Measurements from ENCODE around the gene OSBPL3.
A peak's percentile ranks its signal among the peaks of the same experiment; 100 is the strongest.

OSBPL3 gene

DNA sequence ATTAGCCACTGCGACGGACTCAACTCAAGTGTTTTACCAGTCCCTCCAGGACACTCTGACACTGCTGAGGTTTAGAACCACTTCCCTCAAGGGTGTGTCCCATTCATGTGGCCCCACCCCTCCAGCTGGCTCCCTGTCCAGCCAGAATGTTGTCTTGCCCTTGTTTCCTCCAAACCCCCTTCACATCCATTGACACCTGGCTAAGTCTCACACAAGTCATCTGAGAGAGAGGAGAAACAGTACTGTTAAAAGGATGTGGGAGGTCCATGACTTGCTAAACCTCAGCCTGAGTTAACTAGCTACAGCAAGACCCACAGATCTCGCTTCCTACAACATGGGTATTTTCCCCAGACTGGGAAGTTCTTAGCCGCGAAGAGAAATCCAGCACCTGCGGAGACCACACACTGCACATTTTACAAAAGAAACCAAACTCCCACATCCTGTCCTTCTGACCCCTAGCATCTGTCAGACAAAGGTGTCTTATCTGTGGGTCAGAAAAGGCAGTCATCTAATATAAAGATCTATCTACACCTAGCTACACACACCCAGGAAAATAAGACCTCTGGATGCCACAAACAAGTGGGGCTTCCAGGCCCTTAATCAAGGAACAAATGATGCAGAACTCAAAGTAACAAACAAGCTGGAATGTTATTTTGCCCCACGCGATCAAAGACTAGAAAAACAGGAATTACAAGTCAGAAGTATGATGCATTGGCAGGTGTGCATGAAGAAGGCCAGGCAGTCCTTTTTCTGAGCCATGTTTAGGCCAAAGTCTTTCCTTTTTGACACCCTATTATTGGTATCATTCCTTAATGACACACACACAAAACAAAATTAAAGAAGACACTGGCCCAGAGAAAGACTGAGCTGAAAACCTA lies 13.9 kb downstream of the OSBPL3 start:
- no peak overlapping the region for H3K4me3 ChIP-seq (ENCODE audit: low read depth, low read length)
- TF ChIP-seq MYC (IDR thresholded peaks at IDR 0.05; ENCODE audit: low read depth, low read length) (no peak), POLR2A (IDR thresholded peaks at IDR 0.05; ENCODE audit: extremely low read depth, insufficient read length) (no peak)
- TF ChIP-seq, protein P1, sequence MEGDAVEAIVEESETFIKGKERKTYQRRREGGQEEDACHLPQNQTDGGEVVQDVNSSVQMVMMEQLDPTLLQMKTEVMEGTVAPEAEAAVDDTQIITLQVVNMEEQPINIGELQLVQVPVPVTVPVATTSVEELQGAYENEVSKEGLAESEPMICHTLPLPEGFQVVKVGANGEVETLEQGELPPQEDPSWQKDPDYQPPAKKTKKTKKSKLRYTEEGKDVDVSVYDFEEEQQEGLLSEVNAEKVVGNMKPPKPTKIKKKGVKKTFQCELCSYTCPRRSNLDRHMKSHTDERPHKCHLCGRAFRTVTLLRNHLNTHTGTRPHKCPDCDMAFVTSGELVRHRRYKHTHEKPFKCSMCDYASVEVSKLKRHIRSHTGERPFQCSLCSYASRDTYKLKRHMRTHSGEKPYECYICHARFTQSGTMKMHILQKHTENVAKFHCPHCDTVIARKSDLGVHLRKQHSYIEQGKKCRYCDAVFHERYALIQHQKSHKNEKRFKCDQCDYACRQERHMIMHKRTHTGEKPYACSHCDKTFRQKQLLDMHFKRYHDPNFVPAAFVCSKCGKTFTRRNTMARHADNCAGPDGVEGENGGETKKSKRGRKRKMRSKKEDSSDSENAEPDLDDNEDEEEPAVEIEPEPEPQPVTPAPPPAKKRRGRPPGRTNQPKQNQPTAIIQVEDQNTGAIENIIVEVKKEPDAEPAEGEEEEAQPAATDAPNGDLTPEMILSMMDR (IDR thresholded peaks at IDR 0.05; ENCODE audit: low read depth, low read length) = no peak
- peak; percentile 60 for DNase-seq (ENCODE audit: low read depth)

GRCh38 chr7:24964191-24964590 lies 15.8 kb downstream of the OSBPL3 start:
- H3K4me3 ChIP-seq (ENCODE audit: low read depth, low read length) = no peak overlapping the region
- TF ChIP-seq MAX (IDR thresholded peaks at IDR 0.05; ENCODE audit: low read depth, low read length) (no peak), MYC (IDR thresholded peaks at IDR 0.05; ENCODE audit: low read depth, low read length) (no peak), POLR2A (IDR thresholded peaks at IDR 0.05; ENCODE audit: extremely low read depth, insufficient read length) (no peak)
- TF ChIP-seq, protein P1 (IDR thresholded peaks at IDR 0.05; ENCODE audit: low read depth, low read length) = no peak
- no peak for DNase-seq (ENCODE audit: low read depth)

- DNase-seq (ENCODE audit: low read depth) = peak; percentile 88
- no peak overlapping the region for H3K4me3 ChIP-seq (ENCODE audit: low read depth, low read length)
- TF ChIP-seq POLR2A (IDR thresholded peaks at IDR 0.05; ENCODE audit: extremely low read depth, insufficient read length) (no peak), MYC (IDR thresholded peaks at IDR 0.05; ENCODE audit: low read depth, low read length) (peak; percentile 58; the same call in 1 of the 2 replicates), MAX (IDR thresholded peaks at IDR 0.05; ENCODE audit: low read depth, low read length) (peak; percentile 78)
- TF ChIP-seq, protein P1 (IDR thresholded peaks at IDR 0.05; ENCODE audit: low read depth, low read length) = no peak
Measured at GRCh38 chr7:24963218-24963617, 16.8 kb downstream of the OSBPL3 start.

DNA sequence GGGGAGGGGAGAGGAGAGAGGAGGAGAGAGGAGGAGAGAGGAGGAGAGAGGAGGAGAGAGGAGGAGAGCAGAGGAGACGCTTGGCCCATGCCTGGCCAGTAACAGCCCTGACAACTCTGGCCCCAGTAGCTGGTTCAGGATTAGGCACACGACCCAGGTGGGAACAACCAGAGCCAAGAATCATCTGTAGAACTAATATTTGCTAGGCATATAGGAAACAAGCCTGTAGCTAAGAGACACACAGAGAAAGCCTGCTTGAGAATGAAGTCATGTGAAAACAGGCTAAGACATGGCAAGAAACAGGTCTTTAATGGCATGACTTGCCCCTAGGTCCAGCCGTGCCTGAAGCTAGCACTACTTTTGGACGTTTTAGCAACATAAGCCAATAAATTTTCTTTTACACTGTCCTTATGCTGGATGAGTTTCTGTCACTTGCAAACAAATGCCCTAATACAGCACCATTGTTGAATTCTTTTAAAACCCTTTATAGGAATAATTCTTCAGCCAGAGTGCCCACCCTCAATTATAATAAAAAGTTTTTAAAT lies 17.5 kb downstream of the OSBPL3 start:
- DNase-seq (ENCODE audit: low read depth) = no peak
- no peak overlapping the region for H3K4me3 ChIP-seq (ENCODE audit: low read depth, low read length)
- TF ChIP-seq, protein P1 (IDR thresholded peaks at IDR 0.05; ENCODE audit: low read depth, low read length) = no peak
- TF ChIP-seq POLR2A (IDR thresholded peaks at IDR 0.05; ENCODE audit: extremely low read depth, insufficient read length) = no peak
- no peak for TF ChIP-seq MYC (IDR thresholded peaks at IDR 0.05; ENCODE audit: low read depth, low read length)
- TF ChIP-seq MAX (IDR thresholded peaks at IDR 0.05; ENCODE audit: low read depth, low read length) = no peak

DNA sequence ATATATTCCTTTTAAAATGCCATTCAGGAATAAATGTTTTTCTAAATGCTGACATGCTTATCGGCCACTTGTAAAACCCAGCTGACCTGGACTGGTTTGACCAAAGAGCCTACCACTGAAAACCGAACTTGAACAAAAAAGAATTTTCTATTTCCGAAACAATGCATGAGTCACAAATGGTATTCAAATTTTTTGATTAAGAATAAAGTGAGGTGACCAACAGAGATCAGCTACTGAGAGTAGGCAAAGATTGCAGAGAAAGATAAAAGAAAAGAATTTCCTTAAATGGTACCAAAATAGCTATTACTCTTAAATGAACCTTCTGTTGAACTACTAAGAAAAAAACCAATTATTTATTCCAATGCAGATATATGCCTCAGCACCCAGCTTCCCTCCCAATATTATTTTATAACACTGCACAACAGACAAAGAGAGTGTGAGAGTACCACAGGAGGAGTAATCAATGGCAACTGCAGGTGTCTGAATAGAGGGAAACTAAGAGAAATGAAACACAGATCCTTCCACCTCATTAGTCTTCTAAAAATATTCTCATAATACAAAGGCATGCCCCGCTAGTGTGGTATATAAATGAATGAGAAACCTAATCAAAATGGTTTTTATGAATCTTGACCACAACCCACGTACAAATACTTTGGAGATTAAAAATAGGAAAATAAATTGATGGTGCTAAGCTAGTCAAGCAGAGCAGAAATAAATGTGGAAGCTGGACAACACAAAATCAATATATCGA lies 20.1 kb downstream of the OSBPL3 start:
- no peak for DNase-seq (ENCODE audit: low read depth)
- no peak overlapping the region for H3K4me3 ChIP-seq (ENCODE audit: low read depth, low read length)
- TF ChIP-seq, protein P1 (IDR thresholded peaks at IDR 0.05; ENCODE audit: low read depth, low read length) = no peak
- TF ChIP-seq MYC (IDR thresholded peaks at IDR 0.05; ENCODE audit: low read depth, low read length) (no peak), MAX (IDR thresholded peaks at IDR 0.05; ENCODE audit: low read depth, low read length) (no peak), POLR2A (IDR thresholded peaks at IDR 0.05; ENCODE audit: extremely low read depth, insufficient read length) (no peak)
